GM21526 (cell line): ENCODE data around the gene TUBGCP6.
"Not testable (repeated sequence)": the region's sequence is repeated elsewhere in the genome, so short reads cannot be mapped to it uniquely, and the experiment has no call there.

Experiments used
- ATAC-seq: cut with Tn5 transposase; IDR thresholded peaks from one replicate; pipeline ENCODE4 v1.9.1; 2021; ENCODE audit warnings: moderate library complexity; ENCODE audit not compliant: unreplicated experiment, low FRiP score

Gene TUBGCP6

DNA sequence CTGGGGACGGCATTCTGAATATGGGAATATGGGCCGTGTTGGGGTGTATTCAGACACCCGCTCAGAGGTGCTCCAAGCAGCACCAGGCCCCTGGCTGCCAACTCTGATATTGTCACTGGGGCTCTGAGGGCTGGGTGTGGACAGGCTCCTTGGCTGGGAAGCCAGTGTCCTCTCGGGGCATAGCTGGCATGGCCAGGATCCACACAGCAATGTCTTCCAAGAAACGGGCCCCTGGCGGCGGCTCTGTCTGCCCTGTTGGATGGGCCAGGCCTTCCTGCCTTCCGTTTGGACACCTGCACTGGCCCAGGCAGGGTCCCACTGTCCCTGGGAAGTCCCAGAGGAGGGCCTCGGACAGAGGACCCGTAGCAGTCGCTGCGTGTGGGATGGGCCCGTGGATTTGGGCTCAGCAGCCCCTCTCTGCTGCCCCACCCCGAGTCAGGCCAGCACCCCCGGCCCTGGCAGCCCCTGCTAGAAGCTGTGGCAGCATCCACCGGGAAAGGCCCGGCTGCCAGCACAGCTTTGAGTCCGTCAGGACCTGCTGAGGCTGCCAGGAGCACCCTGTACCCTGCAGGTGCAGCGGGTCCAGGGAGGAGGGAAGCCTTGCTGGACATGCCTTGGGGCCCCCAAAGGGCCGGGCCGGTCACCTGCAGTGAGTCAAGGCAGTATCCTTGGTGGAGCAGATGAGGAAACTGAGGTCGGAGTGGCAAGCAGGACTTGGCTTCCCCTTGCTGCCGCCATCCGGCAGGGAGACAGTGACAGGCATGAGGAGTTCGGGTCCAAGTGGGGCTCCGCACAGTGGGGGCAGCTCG is 70.2 kb downstream of the TUBGCP6 start:
- ATAC-seq = no peak

DNA sequence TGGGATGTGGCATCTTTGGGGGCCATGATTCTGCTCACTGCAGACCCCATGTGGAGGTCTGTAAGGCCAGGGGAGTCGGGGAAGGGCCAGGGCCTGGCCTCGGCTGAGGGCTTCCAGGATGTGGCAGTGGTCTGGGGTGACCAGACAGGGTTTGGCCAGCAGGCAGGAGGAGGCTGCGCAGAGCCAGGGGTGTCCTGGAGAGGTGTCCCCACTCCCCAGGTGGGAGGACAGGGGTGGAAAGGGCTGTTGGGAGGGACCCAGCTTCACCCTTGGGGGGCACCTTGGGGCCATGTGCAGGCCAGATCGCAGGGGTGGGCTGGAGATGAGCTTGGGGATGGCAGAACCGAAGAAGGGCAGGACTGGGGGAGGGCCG is 70.9 kb downstream of the TUBGCP6 start:
- ATAC-seq = no peak

DNA sequence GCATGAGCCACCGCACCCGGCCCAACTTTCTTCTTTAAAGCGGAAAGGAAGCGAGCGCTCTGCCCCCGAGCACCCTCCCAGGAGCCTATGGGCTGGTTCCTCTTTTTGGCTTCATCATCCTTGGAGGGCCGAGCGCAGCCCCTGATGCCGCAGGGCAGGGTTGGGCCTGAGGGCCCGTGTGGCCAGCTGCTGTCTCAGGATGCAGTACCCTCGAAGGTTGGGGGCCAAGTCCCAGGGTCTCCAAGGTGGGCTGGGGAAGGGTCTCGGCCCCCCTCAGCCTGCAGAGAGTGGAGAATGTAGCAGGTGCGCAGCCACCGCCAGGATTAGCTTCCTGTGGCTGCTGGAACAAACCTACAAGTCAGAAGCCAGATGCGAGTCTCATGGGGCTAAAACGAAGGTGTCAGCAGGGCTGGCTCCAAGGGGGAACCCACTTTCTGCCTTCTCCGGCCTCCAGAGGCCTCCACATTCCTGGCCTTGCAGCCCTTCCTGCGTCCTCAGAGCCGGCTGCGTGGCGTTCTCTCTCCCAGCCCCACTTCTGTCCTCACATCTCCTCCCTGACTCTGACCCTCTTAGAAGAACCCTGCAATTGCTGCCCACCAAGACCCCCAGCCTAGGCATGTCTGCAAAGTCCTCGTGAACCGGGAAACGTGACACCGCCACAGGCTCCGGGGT is 71.4 kb downstream of the TUBGCP6 start:
- no peak for ATAC-seq

DNA sequence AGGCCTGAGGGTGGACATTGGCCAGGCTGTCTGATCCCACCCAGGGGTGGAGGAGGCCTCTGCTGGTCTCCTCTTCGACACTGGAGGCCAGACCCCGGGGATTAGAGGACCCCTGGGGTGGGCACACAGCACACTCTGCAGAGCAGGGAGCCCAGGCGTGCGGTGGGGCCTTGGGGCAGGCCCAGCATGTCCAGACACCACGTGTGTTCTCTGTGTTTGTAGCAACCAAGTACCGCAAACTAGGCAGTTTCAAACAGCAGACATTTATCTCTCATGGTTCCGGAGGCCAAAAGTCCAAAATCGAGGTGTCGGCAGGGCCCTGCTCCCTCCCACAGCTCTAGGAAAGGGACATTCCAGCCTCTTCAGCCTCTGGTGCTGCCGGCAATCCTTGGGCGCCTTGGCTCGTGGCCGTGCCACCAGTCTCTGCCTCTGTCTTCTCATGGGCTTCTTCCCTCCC is 72.8 kb downstream of the TUBGCP6 start:
- no peak for ATAC-seq

DNA sequence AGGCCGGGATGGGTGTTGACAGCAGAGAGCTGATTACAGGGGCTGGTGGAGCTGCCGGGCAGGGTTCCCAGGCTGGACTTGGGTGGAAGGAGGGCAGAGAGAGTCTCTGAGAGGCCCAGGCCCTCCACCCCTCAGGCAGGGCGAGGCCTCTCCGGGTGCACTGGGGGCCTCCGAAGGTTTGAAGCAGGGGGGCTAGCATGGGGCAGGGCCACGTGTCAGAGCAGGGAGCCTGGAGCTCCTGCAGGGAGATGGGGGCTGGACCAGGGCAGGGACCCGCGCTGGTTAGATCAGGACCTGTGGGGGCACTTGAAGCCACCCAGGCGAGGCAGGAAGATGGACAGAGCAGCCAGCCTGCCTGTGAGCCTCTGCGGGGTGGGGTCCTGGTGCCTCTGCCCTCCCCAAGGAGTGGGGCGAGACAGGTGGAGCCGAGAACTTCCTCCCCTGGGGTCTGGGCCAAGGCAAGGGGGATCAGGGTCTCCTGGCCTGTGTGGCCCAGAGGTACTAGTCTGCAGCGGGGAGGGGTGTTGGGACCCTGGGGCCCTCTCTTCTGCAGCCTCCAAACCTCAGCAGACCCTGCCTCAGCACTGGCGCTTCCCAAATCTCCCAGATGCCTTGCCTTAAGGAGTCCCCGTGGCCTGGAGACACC is 73.4 kb downstream of the TUBGCP6 start:
- no peak for ATAC-seq

DNA sequence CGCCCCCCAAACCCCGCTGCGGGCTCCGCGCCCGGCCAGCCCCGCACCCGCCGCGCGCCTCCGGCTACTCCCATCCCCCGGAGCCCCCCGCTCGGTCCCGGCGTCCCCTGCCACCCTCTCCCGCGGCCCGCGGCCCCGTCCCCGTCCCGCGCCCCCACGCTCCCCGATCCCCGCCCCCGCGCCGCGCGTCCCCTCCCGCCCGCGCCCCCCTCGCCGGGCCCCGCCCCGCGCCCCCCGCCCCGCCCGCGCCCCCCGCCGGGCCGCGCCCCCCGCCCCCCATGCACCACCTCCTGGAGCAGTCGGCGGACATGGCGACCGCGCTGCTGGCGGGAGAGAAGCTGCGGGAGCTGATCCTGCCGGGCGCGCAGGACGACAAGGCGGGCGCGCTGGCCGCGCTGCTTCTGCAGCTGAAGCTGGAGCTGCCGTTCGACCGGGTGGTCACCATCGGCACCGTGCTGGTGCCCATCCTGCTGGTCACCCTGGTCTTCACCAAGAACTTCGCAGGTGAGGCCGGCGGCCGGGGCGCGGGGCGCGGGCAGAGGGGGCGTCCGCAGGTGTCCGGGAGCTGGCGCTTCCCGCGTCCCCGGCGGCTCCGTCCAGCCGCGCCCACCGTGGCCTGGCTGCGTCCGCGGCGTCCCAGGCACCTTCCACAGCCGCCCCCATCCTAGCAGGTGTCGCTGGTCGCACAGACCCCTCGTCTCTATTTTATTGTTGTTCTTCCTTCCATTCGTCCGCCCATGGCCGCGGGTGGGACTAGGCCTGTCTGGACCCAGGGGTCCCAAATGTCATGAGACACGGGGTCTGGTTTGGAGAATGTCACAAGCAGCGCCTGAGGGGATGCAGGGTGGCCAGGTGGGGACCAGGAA is 74.1 kb downstream of the TUBGCP6 start, which contains the start of gene PANX2:
Gene PANX2, plus strand, starts transcription at position 279 of the 866 bp plus-strand sequence. Its CDS starts 0 bp downstream, at position 279.
- ATAC-seq = no peak

DNA sequence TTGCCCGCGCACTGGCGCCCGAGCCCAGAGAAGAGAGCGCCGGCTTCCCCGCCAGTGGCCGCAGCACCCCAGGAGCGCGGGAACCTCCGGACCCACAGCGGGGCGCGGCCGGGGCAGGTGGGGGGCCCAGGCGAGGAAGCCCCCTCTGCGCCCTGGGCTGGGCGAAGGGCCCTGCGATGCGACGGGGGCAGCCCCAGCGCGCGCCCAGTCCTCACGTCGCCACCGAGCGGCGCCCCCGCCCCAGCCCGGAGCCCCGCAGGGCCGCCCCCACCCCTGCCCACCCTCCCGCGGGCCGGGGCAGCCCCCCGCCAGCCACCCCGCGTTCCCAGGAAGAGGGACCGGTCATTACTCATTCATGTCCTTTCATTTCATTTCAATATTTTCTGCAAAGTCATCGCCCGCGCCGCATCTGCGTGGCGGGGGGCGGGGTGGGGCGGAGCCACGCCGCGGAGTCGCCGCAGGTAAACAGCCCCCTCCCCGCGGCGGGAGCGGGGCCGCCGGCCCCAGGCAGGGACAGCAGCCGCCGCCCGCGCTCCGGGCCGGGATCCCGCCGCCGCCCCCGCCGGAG is 75.0 kb downstream of the TUBGCP6 start:
- no peak for ATAC-seq

DNA sequence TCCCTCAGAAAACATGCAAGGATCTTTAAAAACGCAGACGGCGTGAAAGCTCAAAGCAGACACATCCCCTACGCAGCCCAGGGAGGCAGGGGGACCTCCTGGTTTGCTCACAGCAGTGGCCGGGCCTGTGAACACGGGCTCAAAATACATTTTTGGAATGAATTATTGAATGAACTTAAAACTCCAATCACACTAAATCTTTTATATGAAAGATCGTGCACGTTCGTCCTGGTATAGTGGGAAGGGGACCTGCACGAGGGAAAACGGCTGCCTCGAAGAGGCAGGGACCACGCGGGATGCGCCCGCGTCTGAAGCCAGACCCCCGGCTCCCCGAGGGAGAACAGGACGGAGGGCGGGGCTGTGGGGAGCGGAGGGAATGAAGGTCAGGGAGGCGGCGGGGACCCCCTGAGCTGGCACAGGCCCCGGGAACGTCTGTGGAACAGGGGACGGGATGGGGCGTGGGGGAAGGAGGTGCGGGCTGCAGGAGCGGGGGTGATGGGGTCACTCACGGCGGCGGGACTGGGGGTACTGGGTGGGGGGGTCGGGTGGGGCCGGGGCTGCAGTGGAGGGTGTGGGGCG is 75.6 kb downstream of the TUBGCP6 start:
- ATAC-seq = no peak

DNA sequence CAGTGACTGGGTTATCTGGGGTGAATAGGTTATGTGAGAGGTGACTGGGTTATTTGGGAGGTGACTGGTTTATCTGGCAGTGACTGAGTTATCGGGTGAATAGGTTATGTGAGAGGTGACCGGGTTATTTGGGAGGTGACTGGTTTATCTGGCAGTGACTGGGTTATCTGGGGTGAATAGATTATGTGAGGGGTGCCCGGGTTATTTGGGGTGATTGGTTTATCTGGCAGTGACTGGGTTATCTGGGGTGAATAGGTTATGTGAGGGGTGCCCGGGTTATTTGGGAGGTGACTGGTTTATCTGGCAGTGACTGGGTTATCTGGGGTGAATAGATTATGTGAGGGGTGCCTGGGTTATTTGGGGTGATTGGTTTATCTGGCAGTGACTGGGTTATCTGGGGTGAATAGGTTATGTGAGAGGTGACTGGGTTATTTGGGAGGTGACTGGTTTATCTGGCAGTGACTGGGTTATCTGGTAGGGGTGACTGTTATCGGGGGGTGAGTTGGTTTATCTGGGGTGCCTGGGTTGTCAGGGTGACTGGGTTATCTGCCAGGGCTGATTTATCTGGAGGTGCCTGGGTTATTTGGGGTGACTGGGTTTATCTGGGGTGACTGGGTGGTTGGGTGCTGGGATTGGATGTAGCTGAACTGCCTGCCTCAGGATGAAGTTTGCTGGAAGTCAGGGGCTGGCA is 76.2 kb downstream of the TUBGCP6 start:
- not testable (repeated sequence) for ATAC-seq

DNA sequence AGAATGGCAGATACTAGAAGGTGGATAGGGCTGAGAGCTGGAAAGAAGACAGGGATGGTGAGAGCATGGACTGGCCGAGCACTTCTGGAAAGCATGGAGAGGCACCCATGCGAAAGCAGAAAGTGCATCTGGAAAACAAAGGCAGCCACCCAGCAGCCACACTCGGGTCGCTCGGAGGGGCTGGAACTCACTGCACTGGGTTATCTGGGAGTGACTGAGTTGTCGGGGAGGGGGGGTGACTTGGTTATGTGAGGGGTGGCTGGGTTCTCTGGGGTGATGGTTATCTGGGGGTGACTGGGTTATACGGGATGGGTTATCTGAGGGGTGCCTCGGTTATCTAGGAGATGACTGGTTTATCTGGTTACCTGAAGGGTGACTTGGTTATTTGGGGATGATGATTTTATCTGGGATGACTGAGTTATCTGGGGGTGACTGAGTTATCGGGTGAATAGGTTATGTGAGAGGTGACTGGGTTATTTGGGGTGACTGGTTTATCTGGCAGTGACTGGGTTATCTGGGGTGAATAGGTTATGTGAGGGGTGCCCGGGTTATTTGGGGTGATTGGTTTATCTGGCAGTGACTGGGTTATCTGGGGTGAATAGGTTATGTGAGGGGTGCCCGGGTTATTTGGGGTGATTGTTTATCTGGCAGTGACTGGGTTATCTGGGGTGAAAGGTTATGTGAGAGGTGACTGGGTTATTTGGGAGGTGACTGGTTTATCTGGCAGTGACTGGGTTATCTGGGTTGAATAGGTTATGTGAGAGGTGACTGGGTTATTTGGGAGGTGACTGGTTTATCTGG is 76.9 kb downstream of the TUBGCP6 start:
- no peak for ATAC-seq
